Stimulated activated memory B cell treated with anti-CD40 and anti-IgM and Interleukin-4, amounts not matched to agents 10 μg/mL and 1 μg/mL and 100 μg/mL, for 72 hours (primary cell): ENCODE measurements around the gene RSU1.
"Not testable (repeated sequence)": the region's sequence is repeated elsewhere in the genome, so short reads cannot be mapped to it uniquely, and the experiment has no call there.

Source experiments
- ATAC-seq: fragments of 150-1000 bp; cut with Tn5 transposase; 2 replicates; pipeline ENCODE4 v1.10.0; 2021
- H3K27ac Mint-ChIP-seq: one replicate; pipeline ENCODE4 v1.8.0; 2022; ENCODE audit warnings: mild to moderate bottlenecking, mixed read lengths
- H3K27me3 Mint-ChIP-seq: one replicate; pipeline ENCODE4 v1.8.0; 2022; ENCODE audit warnings: mixed read lengths
- H3K36me3 Mint-ChIP-seq: one replicate; pipeline ENCODE4 v1.8.0; 2022; ENCODE audit warnings: mixed read lengths
- H3K4me1 Mint-ChIP-seq: one replicate; pipeline ENCODE4 v1.8.0; 2022; ENCODE audit warnings: mixed read lengths
- H3K4me3 Mint-ChIP-seq: one replicate; pipeline ENCODE4 v1.8.0; 2022; ENCODE audit warnings: mild to moderate bottlenecking, moderate library complexity, mixed read lengths
- H3K9me3 Mint-ChIP-seq: one replicate; pipeline ENCODE4 v1.8.0; 2022; ENCODE audit warnings: mixed read lengths

RSU1 gene

DNA sequence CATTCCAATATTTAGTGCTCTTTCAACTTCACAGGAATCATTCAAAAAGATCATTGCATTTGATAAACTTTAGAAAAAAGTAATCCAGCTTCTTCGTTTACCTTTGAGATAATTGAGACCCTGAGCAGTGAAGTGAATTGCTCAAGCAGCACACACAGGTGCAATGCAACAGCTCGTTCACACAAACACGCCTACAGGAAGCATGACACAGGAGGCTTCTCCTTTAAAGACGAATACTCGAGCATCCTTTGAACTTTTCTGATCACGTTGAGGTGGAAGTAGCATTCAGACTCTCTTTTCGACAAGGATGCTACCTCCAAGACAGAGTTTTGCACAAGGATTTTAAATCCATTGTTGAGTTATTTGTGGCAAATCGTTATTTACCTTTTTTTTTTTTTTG lies 18.0 kb upstream of the RSU1 start:
- no peaks in the 10 kb centered on the region for H3K27me3 Mint-ChIP-seq
- H3K36me3 Mint-ChIP-seq, result no peaks in the 10 kb centered on the region
- no peak for ATAC-seq
- H3K27ac Mint-ChIP-seq, result no peak overlapping the region
- H3K4me3 Mint-ChIP-seq, result no peak overlapping the region
- H3K4me1 Mint-ChIP-seq, result no peaks in the 10 kb centered on the region
- no peaks in the 10 kb centered on the region for H3K9me3 Mint-ChIP-seq

DNA sequence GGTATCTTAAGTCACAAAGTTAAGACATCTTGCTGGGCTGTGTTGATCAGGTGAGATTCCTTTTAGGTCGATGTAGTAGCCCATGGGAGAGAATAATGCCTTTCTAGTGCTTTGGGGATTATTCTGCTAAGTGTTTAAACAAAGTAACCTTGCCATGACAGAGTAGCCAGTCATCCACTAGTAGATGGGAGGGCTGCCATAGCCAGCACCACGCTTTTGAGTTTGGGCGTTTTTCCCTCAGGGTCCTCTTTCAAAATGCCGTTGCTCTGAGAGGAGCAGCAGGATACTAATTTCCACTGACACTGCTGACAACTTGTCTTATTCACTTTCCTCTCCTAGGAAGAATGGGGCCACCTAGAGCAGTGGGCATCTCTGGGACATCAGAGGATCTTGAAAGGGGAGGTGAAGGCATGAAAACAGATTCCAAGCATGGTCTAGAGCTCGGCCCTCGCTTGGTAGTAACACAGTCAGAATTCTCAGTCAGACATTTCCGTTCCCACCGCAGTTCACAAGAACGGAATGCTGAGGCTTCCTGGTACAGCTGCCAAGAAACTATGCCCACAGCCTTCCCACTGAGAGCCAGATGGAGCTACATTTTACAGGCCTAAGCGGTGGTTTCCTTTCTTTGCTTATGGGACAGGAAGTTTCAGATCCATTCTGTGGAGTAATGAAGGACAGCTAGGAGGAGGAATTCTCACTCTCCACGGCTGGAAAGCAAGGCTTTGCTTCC lies 15.3 kb upstream of the RSU1 start:
- no peak overlapping the region for H3K4me3 Mint-ChIP-seq
- no peaks in the 10 kb centered on the region for H3K9me3 Mint-ChIP-seq
- H3K27ac Mint-ChIP-seq, result no peak overlapping the region
- peaks cover 6% of the 10 kb centered on the region for H3K4me1 Mint-ChIP-seq
- ATAC-seq, result no peak
- H3K27me3 Mint-ChIP-seq, result no peaks in the 10 kb centered on the region
- H3K36me3 Mint-ChIP-seq, result no peaks in the 10 kb centered on the region

DNA sequence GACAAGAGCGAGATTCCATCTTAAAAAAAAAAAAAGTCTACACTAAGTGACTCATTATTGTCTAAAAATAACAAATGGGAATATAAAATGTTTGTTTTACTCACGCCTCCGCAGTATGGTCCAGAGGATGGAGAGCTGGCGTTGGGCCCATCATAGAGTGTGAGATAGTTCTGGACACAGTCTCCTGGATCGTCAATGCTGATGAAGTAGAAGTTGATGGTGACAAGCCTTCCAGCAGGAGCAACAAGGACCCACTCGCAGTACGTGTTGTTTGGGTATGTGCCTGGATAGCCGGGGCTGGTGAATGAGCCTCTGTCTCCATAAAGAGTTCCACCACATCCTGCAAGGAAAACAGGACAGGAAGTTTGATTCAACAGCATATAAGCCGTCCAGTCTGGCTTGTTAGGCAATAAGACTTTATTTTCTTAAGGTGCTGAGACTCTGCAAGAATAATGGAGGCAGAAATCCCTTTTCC lies 11.5 kb upstream of the RSU1 start:
- H3K4me3 Mint-ChIP-seq, result no peak overlapping the region
- H3K4me1 Mint-ChIP-seq, result peaks cover 6% of the 10 kb centered on the region
- no peak for ATAC-seq
- H3K36me3 Mint-ChIP-seq, result no peaks in the 10 kb centered on the region
- H3K9me3 Mint-ChIP-seq, result no peaks in the 10 kb centered on the region
- no peaks in the 10 kb centered on the region for H3K27me3 Mint-ChIP-seq
- no peak overlapping the region for H3K27ac Mint-ChIP-seq

DNA sequence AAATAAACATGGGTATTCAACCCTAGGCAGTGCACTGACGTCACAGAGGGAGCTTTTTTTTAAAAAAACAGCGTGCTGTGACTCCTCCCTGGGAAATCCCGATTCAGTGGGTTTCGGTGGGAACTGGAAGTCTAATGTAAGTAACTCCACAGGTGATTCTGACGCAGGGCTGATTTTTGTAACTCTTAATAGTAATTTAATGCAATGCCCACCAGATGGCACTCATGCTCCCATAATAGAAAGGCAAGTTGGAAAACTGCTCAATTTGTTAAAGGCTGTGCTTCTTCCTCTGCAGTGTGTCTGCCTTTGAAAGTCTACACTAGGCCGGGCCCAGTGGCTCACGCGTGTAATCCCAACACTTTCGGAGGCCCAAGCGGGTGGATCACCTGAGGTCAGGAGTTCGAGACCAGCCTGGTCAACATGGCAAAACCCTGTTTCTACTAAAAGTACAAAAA lies 10.9 kb upstream of the RSU1 start:
- Mint-ChIP-seq H3K36me3 (peaks cover 4% of the 10 kb centered on the region), H3K9me3 (peaks cover 3% of the 10 kb centered on the region), H3K4me1 (peaks cover 6% of the 10 kb centered on the region), H3K4me3 (no peak overlapping the region), H3K27ac (no peak overlapping the region), H3K27me3 (no peaks in the 10 kb centered on the region)
- peak; percentile 69 for ATAC-seq

DNA sequence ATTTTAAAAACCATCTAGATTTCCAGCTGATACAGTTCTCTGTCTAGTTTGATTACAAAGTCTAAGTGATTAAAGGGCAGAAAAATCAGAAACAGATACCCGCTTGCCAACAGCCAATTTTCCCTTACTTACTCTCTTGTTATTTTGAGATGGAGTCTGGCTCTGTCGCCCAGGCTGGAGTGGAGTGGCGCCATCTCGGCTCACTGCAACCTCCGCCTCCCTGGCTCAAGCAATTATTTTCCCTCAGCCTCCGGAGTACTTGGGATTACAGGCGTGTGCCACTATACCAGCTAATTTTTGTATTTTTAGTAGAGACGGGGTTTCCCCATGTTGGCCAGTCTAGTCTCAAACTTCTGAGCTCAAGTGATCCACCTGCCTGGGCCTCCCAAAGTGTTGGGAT lies 10.2 kb upstream of the RSU1 start:
- H3K27ac Mint-ChIP-seq, H3K4me3 Mint-ChIP-seq, H3K4me1 Mint-ChIP-seq, H3K27me3 Mint-ChIP-seq, ATAC-seq, H3K9me3 Mint-ChIP-seq: not testable (repeated sequence)
- peaks cover 11% of the 10 kb centered on the region for H3K36me3 Mint-ChIP-seq

DNA sequence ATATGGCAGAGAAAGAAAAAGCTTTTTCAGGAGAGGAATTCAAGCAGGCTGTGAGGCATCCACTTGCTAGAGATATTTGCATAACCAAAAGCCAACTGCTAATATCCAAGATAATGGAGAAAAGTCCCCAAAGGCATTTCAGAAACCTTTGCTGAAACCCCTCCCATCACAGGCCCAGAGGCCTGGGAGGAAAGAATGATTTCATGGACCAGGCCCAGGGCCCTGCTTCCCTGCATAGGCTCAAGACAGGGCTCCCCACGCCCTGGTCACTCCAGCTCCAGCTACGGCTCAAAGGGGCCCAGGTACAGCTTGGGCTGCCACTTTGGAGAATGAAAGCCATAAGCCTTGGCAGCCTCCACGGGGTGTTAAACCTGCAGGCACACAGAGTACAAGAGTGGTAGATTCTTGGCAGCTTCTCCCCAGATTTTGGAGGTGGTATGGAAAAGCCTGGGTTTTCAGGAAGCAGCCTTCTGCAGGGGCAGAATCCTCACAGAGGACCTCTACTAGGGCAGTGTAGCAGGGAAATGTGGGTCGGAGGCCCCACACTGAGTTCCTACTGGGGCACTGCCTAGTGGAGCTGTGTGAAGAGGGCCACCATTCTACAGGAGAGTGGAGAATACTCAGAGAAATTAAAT lies 5.6 kb upstream of the RSU1 start:
- H3K27ac Mint-ChIP-seq, result no peak overlapping the region
- H3K4me3 Mint-ChIP-seq, result no peak overlapping the region
- H3K27me3 Mint-ChIP-seq, result no peaks in the 10 kb centered on the region
- H3K9me3 Mint-ChIP-seq, result peaks cover 12% of the 10 kb centered on the region
- peaks cover 18% of the 10 kb centered on the region for H3K36me3 Mint-ChIP-seq
- no peak for ATAC-seq
- peaks cover 8% of the 10 kb centered on the region for H3K4me1 Mint-ChIP-seq

DNA sequence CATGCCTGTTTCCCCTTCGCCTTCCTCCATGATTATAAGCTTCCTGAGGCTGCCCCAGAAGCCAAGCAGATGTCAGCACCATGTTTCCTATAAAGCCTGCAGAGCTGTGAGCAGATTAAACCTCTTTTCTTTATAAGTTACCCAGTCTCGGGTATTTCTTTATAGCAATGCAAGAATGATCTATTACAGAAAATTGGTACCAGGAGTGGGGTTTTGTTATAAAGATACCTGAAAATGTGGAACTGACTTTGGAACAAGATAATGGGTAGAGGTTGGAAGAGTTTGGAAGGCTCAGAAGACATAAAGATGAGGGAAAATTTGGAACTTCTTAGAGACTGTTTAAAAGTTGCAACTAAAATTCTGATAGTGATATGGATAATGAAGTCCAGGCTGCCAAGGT lies 4.8 kb upstream of the RSU1 start:
- no peak overlapping the region for H3K4me3 Mint-ChIP-seq
- ATAC-seq, result no peak
- H3K9me3 Mint-ChIP-seq, result peaks cover 12% of the 10 kb centered on the region
- peaks cover 18% of the 10 kb centered on the region for H3K36me3 Mint-ChIP-seq
- H3K4me1 Mint-ChIP-seq, result peaks cover 6% of the 10 kb centered on the region
- H3K27ac Mint-ChIP-seq, result no peak overlapping the region
- no peaks in the 10 kb centered on the region for H3K27me3 Mint-ChIP-seq

DNA sequence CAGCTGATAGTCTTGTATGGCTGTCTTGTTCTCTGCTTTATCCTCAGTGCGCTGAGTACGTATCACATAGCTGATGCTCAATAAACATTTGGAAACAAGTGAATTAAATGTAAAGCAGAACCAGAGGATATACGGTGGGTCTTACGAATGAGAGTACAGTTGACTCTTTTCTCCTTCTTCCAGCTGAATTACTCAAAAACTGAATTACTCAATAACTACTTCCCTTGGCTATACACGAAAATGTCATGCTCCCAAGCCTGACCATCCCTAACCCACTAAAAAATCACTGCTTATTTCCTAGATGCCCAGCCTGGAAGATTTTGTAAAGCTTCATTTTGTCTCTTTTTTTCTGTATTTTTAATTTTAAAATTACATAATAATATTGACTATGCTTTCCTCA lies 3.2 kb upstream of the RSU1 start:
- no peaks in the 10 kb centered on the region for H3K27me3 Mint-ChIP-seq
- peaks cover 22% of the 10 kb centered on the region for H3K36me3 Mint-ChIP-seq
- no peak for ATAC-seq
- H3K4me1 Mint-ChIP-seq, result peaks cover 18% of the 10 kb centered on the region
- H3K9me3 Mint-ChIP-seq, result peaks cover 12% of the 10 kb centered on the region
- H3K4me3 Mint-ChIP-seq, result no peak overlapping the region
- no peak overlapping the region for H3K27ac Mint-ChIP-seq

DNA sequence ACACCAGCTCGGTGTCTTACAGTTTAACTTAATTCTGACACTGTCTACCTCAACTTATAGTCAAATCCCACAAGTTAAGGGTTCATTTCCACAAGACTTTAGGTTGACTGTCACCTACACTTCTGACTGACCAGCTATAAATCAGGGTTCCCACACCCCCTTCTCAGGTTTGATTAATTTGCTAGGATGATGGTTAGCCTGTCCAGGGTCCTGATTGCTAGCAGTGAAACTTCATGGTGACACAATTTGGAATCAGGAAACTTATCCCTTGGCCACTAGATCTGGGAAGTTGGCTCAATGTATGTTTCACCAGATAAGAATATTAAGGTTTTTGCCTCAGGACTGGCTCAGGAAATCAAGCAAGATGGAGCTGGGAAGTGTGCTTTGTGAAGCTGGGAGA lies 2.8 kb upstream of the RSU1 start:
- Mint-ChIP-seq H3K9me3 (peaks cover 12% of the 10 kb centered on the region), H3K27ac (no peak overlapping the region), H3K4me3 (no peak overlapping the region), H3K4me1 (peaks cover 22% of the 10 kb centered on the region), H3K36me3 (peaks cover 26% of the 10 kb centered on the region), H3K27me3 (no peaks in the 10 kb centered on the region)
- ATAC-seq, result no peak

DNA sequence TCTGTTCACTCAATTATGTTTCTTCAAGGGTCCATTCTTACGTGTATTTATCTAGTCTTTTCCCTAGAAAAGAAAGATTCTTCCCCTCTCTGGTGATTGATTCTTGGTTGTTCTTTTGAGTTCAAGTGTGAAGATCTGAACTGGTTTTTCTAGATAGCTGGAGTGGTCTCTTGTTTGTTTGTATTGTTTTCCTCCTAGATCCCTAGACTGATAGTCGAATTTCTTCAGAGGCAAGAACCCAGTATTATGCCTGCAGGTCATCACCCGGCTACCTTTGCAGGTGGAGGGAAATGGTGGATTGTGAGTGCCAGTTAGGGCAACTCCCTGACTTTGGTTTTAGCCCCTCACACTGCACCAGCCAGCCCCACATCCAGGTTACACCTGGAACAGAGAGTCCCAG lies 2.2 kb upstream of the RSU1 start:
- peaks cover 12% of the 10 kb centered on the region for H3K9me3 Mint-ChIP-seq
- no peaks in the 10 kb centered on the region for H3K27me3 Mint-ChIP-seq
- H3K4me1 Mint-ChIP-seq, result peaks cover 28% of the 10 kb centered on the region
- H3K27ac Mint-ChIP-seq, result no peak overlapping the region
- H3K4me3 Mint-ChIP-seq, result no peak overlapping the region
- peaks cover 31% of the 10 kb centered on the region for H3K36me3 Mint-ChIP-seq
- ATAC-seq, result no peak

DNA sequence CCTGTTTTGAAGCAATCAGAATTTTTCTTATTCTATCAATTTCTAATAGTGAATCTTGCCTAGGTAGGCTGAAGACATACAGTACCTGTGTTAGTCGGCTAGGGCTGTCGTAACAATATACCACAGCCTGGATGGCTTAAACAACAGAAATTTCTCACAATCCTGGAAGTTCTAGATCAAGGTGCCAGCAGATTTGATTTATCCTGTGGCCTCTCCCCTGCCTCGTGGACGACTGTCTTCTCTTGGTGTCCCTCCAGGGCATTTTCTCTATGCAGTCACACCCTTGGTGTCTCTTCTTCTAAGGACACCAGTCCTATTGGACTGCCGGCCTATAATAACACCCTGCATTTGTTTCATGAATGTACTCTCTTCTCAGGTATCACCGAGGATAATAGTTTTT lies 1.8 kb upstream of the RSU1 start:
- H3K27me3 Mint-ChIP-seq, result no peaks in the 10 kb centered on the region
- H3K9me3 Mint-ChIP-seq, result peaks cover 12% of the 10 kb centered on the region
- H3K36me3 Mint-ChIP-seq, result peaks cover 32% of the 10 kb centered on the region
- H3K4me1 Mint-ChIP-seq, result peaks cover 28% of the 10 kb centered on the region
- H3K4me3 Mint-ChIP-seq, result no peak overlapping the region
- H3K27ac Mint-ChIP-seq, result no peak overlapping the region
- no peak for ATAC-seq

DNA sequence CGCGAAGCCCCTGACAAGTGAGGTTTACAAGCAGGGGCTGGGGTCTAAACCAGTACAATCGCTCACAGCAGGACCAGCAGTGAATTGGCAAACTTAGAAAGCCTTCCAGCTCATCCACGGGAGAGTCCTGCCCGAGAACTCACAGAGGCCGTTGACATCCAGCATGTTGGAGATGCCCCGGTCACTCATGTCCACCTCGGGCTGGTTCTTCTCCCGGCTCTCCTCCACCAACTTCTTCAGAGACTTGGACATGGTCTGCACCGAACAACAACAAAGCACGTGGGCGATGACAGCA lies 447 bp downstream of the RSU1 start:
- ATAC-seq, result no peak
- peak overlapping the region; percentile 84 for H3K27ac Mint-ChIP-seq
- no peaks in the 10 kb centered on the region for H3K9me3 Mint-ChIP-seq
- no peaks in the 10 kb centered on the region for H3K27me3 Mint-ChIP-seq
- H3K4me1 Mint-ChIP-seq, result peaks cover 32% of the 10 kb centered on the region
- H3K36me3 Mint-ChIP-seq, result peaks cover 29% of the 10 kb centered on the region
- peak overlapping the region; percentile 87 for H3K4me3 Mint-ChIP-seq

DNA sequence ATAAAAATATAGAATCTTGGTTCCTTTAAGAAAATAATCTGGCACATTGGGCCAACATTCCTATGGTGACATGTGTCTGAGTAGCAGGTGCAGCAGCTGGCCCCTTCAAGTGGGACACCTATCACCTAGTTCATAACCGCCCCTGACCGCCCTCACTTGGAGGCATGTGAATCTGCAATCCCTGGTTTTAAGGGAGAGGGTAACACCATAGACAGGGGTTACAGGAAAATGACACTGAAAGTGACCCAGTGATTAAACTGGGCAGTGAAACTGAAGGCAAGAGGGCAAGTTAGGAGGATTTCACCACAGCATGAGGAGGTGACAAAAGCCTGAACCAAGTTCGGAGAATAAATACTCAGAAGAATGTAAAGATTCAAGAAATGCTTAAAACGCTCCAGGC lies 1.1 kb downstream of the RSU1 start:
- H3K4me1 Mint-ChIP-seq, result peaks cover 36% of the 10 kb centered on the region

DNA sequence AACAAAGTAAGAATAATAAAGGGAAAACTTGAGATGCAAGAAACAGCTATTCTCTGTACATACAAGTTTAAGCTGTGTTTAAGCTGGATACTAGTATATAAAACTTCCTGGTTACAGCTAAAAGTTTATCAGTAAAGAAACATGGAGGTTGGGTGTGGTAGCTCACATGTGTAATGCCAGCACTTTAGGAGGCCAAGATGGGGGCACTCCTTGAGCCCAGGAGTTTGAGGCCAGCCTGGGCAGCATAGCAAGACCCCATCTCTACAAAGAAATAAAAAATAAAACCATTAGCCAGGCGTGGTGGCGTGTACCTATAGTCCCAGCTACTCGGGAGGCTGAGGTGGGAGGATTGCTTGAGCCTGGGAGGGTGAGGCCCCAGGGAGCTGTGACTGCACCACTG lies 3.2 kb downstream of the RSU1 start:
- peaks cover 36% of the 10 kb centered on the region for H3K4me1 Mint-ChIP-seq

More for the DNA sequence above, 1.1 kb downstream of the RSU1 start:
- Mint-ChIP-seq H3K9me3 (no peaks in the 10 kb centered on the region), H3K36me3 (peaks cover 34% of the 10 kb centered on the region), H3K27me3 (no peaks in the 10 kb centered on the region), H3K4me3 (peak overlapping the region; percentile 87), H3K27ac (peak overlapping the region; percentile 84)
- no peak for ATAC-seq

DNA sequence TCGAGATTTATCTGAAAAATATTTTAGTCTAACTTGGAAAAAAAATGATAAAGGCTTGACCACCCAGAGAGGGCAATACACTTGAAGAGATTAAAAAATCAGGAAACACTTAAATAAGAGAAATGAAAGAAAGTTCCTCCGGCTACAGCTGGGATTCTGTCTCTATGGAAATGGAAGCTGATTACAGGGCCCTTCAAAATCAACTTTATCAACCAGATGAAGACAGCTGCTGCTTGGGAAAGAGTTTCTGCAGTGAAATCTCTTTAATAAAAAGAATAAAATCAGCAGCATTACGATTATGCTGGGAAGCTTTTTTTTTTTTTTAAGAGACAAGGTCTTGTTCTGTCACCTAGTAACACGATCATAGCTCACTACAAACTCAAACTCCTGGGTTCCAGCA lies 4.5 kb downstream of the RSU1 start:
- no peak for ATAC-seq
- Mint-ChIP-seq H3K27ac (no peak overlapping the region), H3K27me3 (no peaks in the 10 kb centered on the region), H3K4me1 (peaks cover 30% of the 10 kb centered on the region), H3K9me3 (no peaks in the 10 kb centered on the region), H3K36me3 (peaks cover 34% of the 10 kb centered on the region), H3K4me3 (no peak overlapping the region)

More for the DNA sequence above, 3.2 kb downstream of the RSU1 start:
- Mint-ChIP-seq H3K27ac (no peak overlapping the region), H3K9me3 (no peaks in the 10 kb centered on the region), H3K36me3 (peaks cover 34% of the 10 kb centered on the region), H3K27me3 (no peaks in the 10 kb centered on the region), H3K4me3 (no peak overlapping the region)
- ATAC-seq, result no peak

DNA sequence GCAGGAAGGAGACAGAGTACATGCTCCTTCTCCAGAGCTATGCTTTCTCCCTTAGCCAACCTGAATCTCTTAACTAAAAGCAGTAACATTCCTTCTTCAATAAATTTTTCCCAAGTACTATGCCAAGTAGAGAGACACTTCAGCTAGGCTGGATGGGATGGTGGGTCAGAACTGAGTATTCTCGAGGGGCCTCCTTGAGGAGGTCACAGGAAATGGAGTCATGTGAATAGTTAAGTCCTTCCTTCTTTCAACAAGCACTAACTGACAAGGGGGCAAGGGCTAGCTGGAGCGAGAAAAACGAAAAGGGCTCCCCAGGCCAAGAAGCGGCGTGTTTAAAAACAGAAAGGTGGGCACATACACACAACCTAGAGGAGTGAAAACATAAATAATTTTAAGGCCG lies 5.5 kb downstream of the RSU1 start:
- H3K27me3 Mint-ChIP-seq, result no peaks in the 10 kb centered on the region
- H3K27ac Mint-ChIP-seq, result no peak overlapping the region
- H3K9me3 Mint-ChIP-seq, result no peaks in the 10 kb centered on the region
- H3K4me3 Mint-ChIP-seq, result no peak overlapping the region
- ATAC-seq, result no peak
- H3K4me1 Mint-ChIP-seq, result peaks cover 30% of the 10 kb centered on the region
- H3K36me3 Mint-ChIP-seq, result peaks cover 34% of the 10 kb centered on the region
